ENCODE measurements around the gene MTHFD2L. TPM values are rescaled to one million over a fixed set of nuclear protein-coding genes. Genes with fewer than 3 reads are reported as not detected.

MTHFD2L gene
- total and polyA plus RNA-seq, 4 donors, result 7.1 to 13.8 (median 13.0) TPM

DNA sequence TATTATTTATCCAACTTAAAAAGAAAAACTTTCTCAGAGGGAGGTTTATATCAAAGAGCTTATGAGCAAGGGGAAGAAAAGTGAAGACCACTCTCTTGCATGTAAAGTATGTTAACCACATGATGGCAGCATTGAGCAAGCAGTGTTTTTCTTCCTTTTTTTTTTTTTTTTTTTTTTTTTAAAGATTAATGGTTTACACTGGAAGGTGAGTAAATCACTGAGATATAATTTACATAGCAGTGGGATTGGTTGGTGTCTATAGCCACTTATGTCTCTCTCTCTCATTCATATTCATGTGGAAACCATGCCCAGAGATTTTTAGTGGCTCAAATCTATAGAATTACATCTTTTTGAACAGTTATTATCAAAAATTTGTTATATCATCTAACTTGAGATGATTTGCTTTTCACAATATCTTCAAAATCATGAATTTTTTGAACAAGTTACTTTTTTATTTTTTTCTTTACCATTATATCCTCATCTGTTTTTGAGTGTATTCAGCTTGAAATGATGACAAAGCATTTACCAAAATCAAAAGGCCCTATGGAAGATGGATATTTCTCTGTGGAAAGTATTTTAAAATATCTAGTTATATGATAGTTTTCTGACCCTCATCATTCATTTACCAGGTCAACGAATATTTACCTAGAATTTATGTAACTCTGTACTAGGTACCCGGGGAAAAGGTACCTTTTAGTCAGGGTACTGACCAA lies 31.6 kb downstream of the MTHFD2L start:
- Histone ChIP-seq H3K4me3 (ENCODE audit: low read length in 2 of 2) (no peak overlapping the region), H3K27ac (ENCODE audit: low read depth in 1 of 2, low read length in 2 of 2) (no peak overlapping the region), H3K36me3 (ENCODE audit: control insufficient read depth in 1 of 2, insufficient read depth in 2 of 2, low read length in 1 of 2) (no peaks in the 10 kb centered on the region), H3K9me3 (ENCODE audit: control insufficient read depth, low read length) (no peaks in the 10 kb centered on the region), H3K4me1 (ENCODE audit: control insufficient read depth in 1 of 2, insufficient read depth in 2 of 2, low read length in 2 of 2) (no peaks in the 10 kb centered on the region), H3K27me3 (ENCODE audit: control insufficient read depth in 1 of 2, insufficient read depth in 2 of 2, low read length in 1 of 2) (no peaks in the 10 kb centered on the region)
- ATAC-seq (ENCODE audit: low FRiP score), result no peak
- no peak for DNase-seq
- intact Hi-C loops (cut with DNase I), result loop anchor here (5.0 kb wide), 1 partner anchor 123 kb away; no protein-coding TSS in a partner anchor
- WGBS, 2 donors, result 74 to 78% methylated on average over 2 of the region's 2 CpGs

DNA sequence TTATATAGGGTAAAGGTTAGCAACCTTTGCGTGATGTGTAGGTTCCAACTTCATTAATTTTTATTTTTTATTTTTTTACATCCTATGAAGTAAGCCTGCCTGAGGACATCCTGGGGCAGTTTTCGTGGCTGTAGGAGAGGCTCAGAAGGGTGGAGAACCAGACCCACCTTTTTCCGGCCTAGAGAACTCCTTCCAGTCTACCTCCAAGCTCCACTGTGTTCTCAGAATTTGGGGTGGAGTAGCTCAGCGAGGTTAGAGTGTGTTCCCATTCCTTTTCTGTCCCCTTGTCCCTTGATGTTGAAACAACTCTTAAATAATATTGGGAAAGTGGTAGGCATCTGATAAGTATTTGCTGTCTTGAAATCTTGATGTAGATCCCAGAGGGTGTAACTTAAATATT lies 32.4 kb downstream of the MTHFD2L start:
- H3K36me3 ChIP-seq (ENCODE audit: control insufficient read depth in 1 of 2, insufficient read depth in 2 of 2, low read length in 1 of 2), result no peaks in the 10 kb centered on the region
- H3K27me3 ChIP-seq (ENCODE audit: control insufficient read depth in 1 of 2, insufficient read depth in 2 of 2, low read length in 1 of 2), result no peaks in the 10 kb centered on the region
- no peak overlapping the region for H3K4me3 ChIP-seq (ENCODE audit: low read length in 2 of 2)
- DNase-seq (no peak), ATAC-seq (ENCODE audit: low FRiP score) (no peak)
- H3K27ac ChIP-seq (ENCODE audit: low read depth in 1 of 2, low read length in 2 of 2), result no peak overlapping the region
- intact Hi-C loops (cut with DNase I), result no loop called here
- H3K9me3 ChIP-seq (ENCODE audit: control insufficient read depth, low read length), result no peaks in the 10 kb centered on the region
- 92 to 97% methylated on average over 4 of the region's 4 CpGs for WGBS, 2 donors
- no peaks in the 10 kb centered on the region for H3K4me1 ChIP-seq (ENCODE audit: control insufficient read depth in 1 of 2, insufficient read depth in 2 of 2, low read length in 2 of 2)

GRCh38 chr4:74190919-74191397 lies 33.0 kb downstream of the MTHFD2L start:
- intact Hi-C loops (cut with DNase I), result no loop called here
- H3K27me3 ChIP-seq (ENCODE audit: control insufficient read depth in 1 of 2, insufficient read depth in 2 of 2, low read length in 1 of 2), result no peaks in the 10 kb centered on the region
- DNase-seq (no peak), ATAC-seq (ENCODE audit: low FRiP score) (no peak)
- H3K9me3 ChIP-seq (ENCODE audit: control insufficient read depth, low read length), result no peaks in the 10 kb centered on the region
- H3K4me1 ChIP-seq (ENCODE audit: control insufficient read depth in 1 of 2, insufficient read depth in 2 of 2, low read length in 2 of 2), result no peaks in the 10 kb centered on the region
- no peak overlapping the region for H3K27ac ChIP-seq (ENCODE audit: low read depth in 1 of 2, low read length in 2 of 2)
- no peaks in the 10 kb centered on the region for H3K36me3 ChIP-seq (ENCODE audit: control insufficient read depth in 1 of 2, insufficient read depth in 2 of 2, low read length in 1 of 2)
- WGBS, 2 donors, result 65 to 67% methylated on average over 4 of the region's 4 CpGs
- H3K4me3 ChIP-seq (ENCODE audit: low read length in 2 of 2), result no peak overlapping the region

DNA sequence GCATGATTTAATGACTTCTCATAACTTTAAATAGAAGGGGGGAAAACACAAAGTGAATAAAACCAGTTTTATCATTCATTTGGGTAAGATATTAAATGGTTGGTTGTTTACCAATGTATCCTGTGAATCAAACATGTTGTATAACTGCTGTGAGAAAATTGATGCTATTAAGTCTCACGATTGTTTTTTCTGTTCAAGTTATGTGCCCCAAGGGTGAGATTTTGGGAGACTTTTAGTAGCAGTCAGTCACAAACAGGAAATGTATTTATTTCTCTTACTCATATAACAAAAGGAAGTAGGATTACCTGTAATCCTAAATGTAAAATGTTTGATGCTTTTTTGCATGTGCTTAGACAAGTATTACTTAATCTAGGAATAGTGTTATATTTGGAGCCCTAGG lies 39.2 kb downstream of the MTHFD2L start:
- no peaks in the 10 kb centered on the region for H3K27me3 ChIP-seq (ENCODE audit: control insufficient read depth in 1 of 2, insufficient read depth in 2 of 2, low read length in 1 of 2)
- H3K27ac ChIP-seq (ENCODE audit: low read depth in 1 of 2, low read length in 2 of 2), result no peak overlapping the region
- DNase-seq (no peak), ATAC-seq (ENCODE audit: low FRiP score) (no peak)
- H3K4me1 ChIP-seq (ENCODE audit: control insufficient read depth in 1 of 2, insufficient read depth in 2 of 2, low read length in 2 of 2), result no peaks in the 10 kb centered on the region
- H3K36me3 ChIP-seq (ENCODE audit: control insufficient read depth in 1 of 2, insufficient read depth in 2 of 2, low read length in 1 of 2), result no peaks in the 10 kb centered on the region
- H3K4me3 ChIP-seq (ENCODE audit: low read length in 2 of 2), result no peak overlapping the region
- intact Hi-C loops (cut with DNase I), result no loop called here
- no peaks in the 10 kb centered on the region for H3K9me3 ChIP-seq (ENCODE audit: control insufficient read depth, low read length)
- WGBS, 2 donors, result 78% methylated on average over 1 of the region's 1 CpG

GRCh38 chr4:74202062-74202586 lies 44.2 kb downstream of the MTHFD2L start:
- no peak overlapping the region for H3K27ac ChIP-seq (ENCODE audit: low read depth in 1 of 2, low read length in 2 of 2)
- intact Hi-C loops (cut with DNase I), result no loop called here
- 30 to 51% methylated on average over 5 of the region's 5 CpGs for WGBS, 2 donors
- DNase-seq (no peak), ATAC-seq (ENCODE audit: low FRiP score) (no peak)
- H3K4me3 ChIP-seq (ENCODE audit: low read length in 2 of 2), result no peak overlapping the region
- H3K27me3 ChIP-seq (ENCODE audit: control insufficient read depth in 1 of 2, insufficient read depth in 2 of 2, low read length in 1 of 2), result no peaks in the 10 kb centered on the region
- no peaks in the 10 kb centered on the region for H3K36me3 ChIP-seq (ENCODE audit: control insufficient read depth in 1 of 2, insufficient read depth in 2 of 2, low read length in 1 of 2)
- peaks cover under 1 to 3% of the 10 kb centered on the region in 2 donors for H3K4me1 ChIP-seq (ENCODE audit: control insufficient read depth in 1 of 2, insufficient read depth in 2 of 2, low read length in 2 of 2)
- H3K9me3 ChIP-seq (ENCODE audit: control insufficient read depth, low read length), result no peaks in the 10 kb centered on the region

- no peak overlapping the region for H3K4me3 ChIP-seq (ENCODE audit: low read length in 2 of 2)
- H3K9me3 ChIP-seq (ENCODE audit: control insufficient read depth, low read length), result no peaks in the 10 kb centered on the region
- WGBS, 2 donors, result 84 to 93% methylated on average over 3 of the region's 3 CpGs
- no peak for ATAC-seq (ENCODE audit: low FRiP score)
- H3K4me1 ChIP-seq (ENCODE audit: control insufficient read depth in 1 of 2, insufficient read depth in 2 of 2, low read length in 2 of 2), result peaks cover 3 to 6% of the 10 kb centered on the region in 2 donors
- H3K27me3 ChIP-seq (ENCODE audit: control insufficient read depth in 1 of 2, insufficient read depth in 2 of 2, low read length in 1 of 2), result no peaks in the 10 kb centered on the region
- intact Hi-C loops (cut with DNase I), result no loop called here
- no peaks in the 10 kb centered on the region for H3K36me3 ChIP-seq (ENCODE audit: control insufficient read depth in 1 of 2, insufficient read depth in 2 of 2, low read length in 1 of 2)
- H3K27ac ChIP-seq (ENCODE audit: low read depth in 1 of 2, low read length in 2 of 2), result no peak overlapping the region
- no peak for DNase-seq
These were observed 45.5 kb downstream of the MTHFD2L start for GRCh38 chr4:74203467-74203866.

DNA sequence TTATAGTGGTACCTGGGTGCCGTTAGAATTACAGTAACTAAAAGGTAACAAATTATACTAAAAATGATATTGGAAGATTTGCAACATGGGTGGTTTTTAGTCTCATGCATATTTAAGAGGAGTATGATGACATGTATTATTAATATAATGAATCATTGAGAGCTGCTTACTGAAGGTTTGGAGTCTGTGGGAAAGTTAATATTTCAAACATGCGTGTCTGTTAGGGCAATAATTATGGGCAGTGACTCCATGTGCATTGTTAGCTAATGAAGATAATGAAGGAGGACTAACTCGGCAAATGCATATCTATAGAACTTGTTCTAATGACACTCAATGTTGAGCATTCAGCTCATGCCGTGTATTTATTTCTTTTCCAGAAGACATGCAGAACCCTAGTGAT lies 47.1 kb downstream of the MTHFD2L start:
- WGBS, 2 donors, result 45 to 57% methylated on average over 4 of the region's 4 CpGs
- H3K27ac ChIP-seq (ENCODE audit: low read depth in 1 of 2, low read length in 2 of 2), result no peak overlapping the region
- ATAC-seq (ENCODE audit: low FRiP score) (no peak), DNase-seq (no peak)
- no peaks in the 10 kb centered on the region for H3K27me3 ChIP-seq (ENCODE audit: control insufficient read depth in 1 of 2, insufficient read depth in 2 of 2, low read length in 1 of 2)
- H3K4me3 ChIP-seq (ENCODE audit: low read length in 2 of 2), result no peak overlapping the region
- peaks cover 3 to 6% of the 10 kb centered on the region in 2 donors for H3K4me1 ChIP-seq (ENCODE audit: control insufficient read depth in 1 of 2, insufficient read depth in 2 of 2, low read length in 2 of 2)
- no peaks in the 10 kb centered on the region for H3K9me3 ChIP-seq (ENCODE audit: control insufficient read depth, low read length)
- no peaks in the 10 kb centered on the region for H3K36me3 ChIP-seq (ENCODE audit: control insufficient read depth in 1 of 2, insufficient read depth in 2 of 2, low read length in 1 of 2)
- intact Hi-C loops (cut with DNase I), result no loop called here

- intact Hi-C loops (cut with DNase I), result no loop called here
- ATAC-seq (ENCODE audit: low FRiP score), result no peak
- Histone ChIP-seq H3K27me3 (ENCODE audit: control insufficient read depth in 1 of 2, insufficient read depth in 2 of 2, low read length in 1 of 2) (no peaks in the 10 kb centered on the region), H3K4me3 (ENCODE audit: low read length in 2 of 2) (no peak overlapping the region), H3K36me3 (ENCODE audit: control insufficient read depth in 1 of 2, insufficient read depth in 2 of 2, low read length in 1 of 2) (no peaks in the 10 kb centered on the region), H3K4me1 (ENCODE audit: control insufficient read depth in 1 of 2, insufficient read depth in 2 of 2, low read length in 2 of 2) (peaks cover 3 to 6% of the 10 kb centered on the region in 2 donors), H3K9me3 (ENCODE audit: control insufficient read depth, low read length) (no peaks in the 10 kb centered on the region), H3K27ac (ENCODE audit: low read depth in 1 of 2, low read length in 2 of 2) (no peak overlapping the region)
- DNase-seq, result no peak
These were observed 47.6 kb downstream of the MTHFD2L start for GRCh38 chr4:74205559-74205958.
